Nephron progenitor cell (in vitro differentiated cells): ENCODE measurements around the gene TSPAN5.
A peak's percentile ranks its signal among the peaks of the same experiment; 100 is the strongest.

Experiments used
- DNase-seq: peaks from one replicate; pipeline ENCODE4 v3.0.0; 2021
- H3K27ac Mint-ChIP-seq: 2 replicates; pipeline ENCODE4 v1.8.0; 2021; ENCODE audit warnings: mild to moderate bottlenecking, moderate library complexity, mixed read lengths
- H3K27me3 Mint-ChIP-seq: 2 replicates; pipeline ENCODE4 v1.8.0; 2021; ENCODE audit warnings: mild to moderate bottlenecking, low read depth, mixed read lengths; ENCODE audit not compliant: poor library complexity
- H3K36me3 Mint-ChIP-seq: 2 replicates; pipeline ENCODE4 v1.8.0; 2021; ENCODE audit warnings: low read depth, mixed read lengths
- H3K4me1 Mint-ChIP-seq: 2 replicates; pipeline ENCODE4 v1.8.0; 2021; ENCODE audit warnings: mixed read lengths
- H3K4me3 Mint-ChIP-seq: 2 replicates; pipeline ENCODE4 v1.8.0; 2021; ENCODE audit warnings: mild to moderate bottlenecking, moderate library complexity, mixed read lengths
- H3K9me3 Mint-ChIP-seq: 2 replicates; pipeline ENCODE4 v1.8.0; 2021; ENCODE audit warnings: mild to moderate bottlenecking, moderate library complexity, mixed read lengths
- TF ChIP-seq, protein P1 (sequence below): fragments of 200-600 bp; sonication (generic); IDR thresholded peaks from 2 replicates; pipeline ENCODE4 v1.5.0; 2021; ENCODE audit warnings: antibody characterized with exemption

Gene TSPAN5

DNA sequence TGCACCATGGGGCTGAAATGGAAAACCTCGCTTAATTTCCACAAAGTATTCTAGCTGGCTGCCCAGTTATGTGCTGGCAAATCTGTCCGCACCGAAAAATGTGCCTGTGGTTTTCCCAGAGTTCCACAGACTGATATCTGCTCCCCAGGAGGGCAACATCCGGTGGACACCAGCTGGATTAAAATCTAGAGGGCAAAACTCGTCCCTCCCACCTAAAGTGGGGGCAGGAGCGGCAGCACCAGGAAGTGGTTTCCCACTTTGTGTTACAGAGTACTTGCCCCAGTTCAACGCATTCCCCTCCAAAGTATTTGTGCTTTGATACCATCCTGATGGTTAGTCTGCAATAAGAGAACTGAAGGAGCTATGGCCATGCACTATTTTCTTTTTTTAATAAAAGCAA, 187.6 kb downstream of the TSPAN5 start:
- peaks cover 34% of the 10 kb centered on the region for H3K4me1 Mint-ChIP-seq
- TF ChIP-seq, protein P1, sequence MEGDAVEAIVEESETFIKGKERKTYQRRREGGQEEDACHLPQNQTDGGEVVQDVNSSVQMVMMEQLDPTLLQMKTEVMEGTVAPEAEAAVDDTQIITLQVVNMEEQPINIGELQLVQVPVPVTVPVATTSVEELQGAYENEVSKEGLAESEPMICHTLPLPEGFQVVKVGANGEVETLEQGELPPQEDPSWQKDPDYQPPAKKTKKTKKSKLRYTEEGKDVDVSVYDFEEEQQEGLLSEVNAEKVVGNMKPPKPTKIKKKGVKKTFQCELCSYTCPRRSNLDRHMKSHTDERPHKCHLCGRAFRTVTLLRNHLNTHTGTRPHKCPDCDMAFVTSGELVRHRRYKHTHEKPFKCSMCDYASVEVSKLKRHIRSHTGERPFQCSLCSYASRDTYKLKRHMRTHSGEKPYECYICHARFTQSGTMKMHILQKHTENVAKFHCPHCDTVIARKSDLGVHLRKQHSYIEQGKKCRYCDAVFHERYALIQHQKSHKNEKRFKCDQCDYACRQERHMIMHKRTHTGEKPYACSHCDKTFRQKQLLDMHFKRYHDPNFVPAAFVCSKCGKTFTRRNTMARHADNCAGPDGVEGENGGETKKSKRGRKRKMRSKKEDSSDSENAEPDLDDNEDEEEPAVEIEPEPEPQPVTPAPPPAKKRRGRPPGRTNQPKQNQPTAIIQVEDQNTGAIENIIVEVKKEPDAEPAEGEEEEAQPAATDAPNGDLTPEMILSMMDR: no peak
- no peak overlapping the region for H3K27ac Mint-ChIP-seq
- peaks cover 3% of the 10 kb centered on the region for H3K27me3 Mint-ChIP-seq
- peaks cover 56% of the 10 kb centered on the region for H3K36me3 Mint-ChIP-seq
- H3K9me3 Mint-ChIP-seq: no peaks in the 10 kb centered on the region
- DNase-seq: no peak
- H3K4me3 Mint-ChIP-seq: no peak overlapping the region

DNA sequence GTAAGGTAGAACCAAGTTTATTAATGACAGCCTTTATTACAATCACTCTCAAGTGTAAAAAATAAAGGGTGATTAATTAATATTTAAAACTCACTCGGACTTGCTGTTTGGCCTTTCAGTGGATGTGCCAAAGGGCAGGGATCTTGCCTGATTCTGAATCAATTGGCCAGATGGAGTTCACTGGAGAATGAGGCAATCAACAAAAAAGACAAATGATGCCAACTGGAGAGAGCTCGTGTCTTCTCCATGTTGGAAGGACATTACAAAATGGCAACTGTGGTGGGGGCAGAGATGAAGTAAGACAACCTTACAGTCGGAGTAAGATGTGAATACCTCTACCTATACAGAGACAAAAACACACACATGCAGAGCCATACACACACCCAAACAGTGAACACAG, 188.0 kb downstream of the TSPAN5 start:
- H3K36me3 Mint-ChIP-seq: peaks cover 54% of the 10 kb centered on the region
- H3K27me3 Mint-ChIP-seq: peaks cover 3% of the 10 kb centered on the region
- no peak overlapping the region for H3K4me3 Mint-ChIP-seq
- TF ChIP-seq, protein P1: no peak
- no peak for DNase-seq
- peaks cover 34% of the 10 kb centered on the region for H3K4me1 Mint-ChIP-seq
- H3K9me3 Mint-ChIP-seq: no peaks in the 10 kb centered on the region
- H3K27ac Mint-ChIP-seq: no peak overlapping the region

DNA sequence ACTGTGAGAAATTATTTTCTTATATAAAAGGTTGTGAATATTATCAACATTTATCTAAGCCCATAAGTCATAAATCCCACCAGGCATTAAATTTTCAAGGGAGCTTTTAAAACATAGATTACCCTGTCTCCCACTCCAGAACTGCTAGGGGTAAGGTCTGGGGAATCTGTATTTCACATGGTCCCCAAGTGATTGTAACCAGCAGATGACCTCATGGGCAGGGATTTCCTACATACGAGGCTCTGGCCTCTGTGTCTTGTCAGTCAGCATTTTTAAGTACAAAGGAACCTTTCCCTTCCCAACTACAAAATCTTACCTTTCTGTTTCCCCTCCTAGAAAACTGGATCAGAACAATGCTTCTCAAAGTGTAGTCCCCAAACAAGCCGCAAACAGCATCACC, 188.6 kb downstream of the TSPAN5 start:
- Mint-ChIP-seq H3K9me3 (no peaks in the 10 kb centered on the region), H3K4me3 (no peak overlapping the region), H3K4me1 (peaks cover 34% of the 10 kb centered on the region), H3K27me3 (peaks cover 3% of the 10 kb centered on the region), H3K27ac (peak overlapping the region; percentile 64), H3K36me3 (peaks cover 48% of the 10 kb centered on the region)
- DNase-seq: no peak
- TF ChIP-seq, protein P1: no peak

DNA sequence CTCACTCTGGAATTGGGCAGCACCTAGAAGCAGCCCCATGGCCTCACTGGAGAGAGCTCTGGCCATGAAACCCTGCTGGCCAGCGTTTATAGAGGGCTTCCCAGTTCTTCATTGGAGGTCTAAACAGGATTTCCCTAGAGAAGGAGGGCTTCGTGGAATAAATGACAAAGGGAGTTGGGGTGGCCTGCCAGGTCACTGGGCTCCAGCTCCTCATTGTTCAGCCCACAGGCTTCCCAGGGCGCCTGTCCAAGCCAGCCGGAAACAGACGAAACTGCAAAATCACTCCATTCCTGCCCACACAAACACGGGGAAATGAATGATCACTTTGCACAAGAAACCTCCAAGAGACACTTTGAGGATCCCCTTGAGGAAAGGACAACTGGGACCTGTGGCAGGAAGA, 189.7 kb downstream of the TSPAN5 start:
- no peaks in the 10 kb centered on the region for H3K9me3 Mint-ChIP-seq
- peak overlapping the region; percentile 84 for H3K27ac Mint-ChIP-seq
- H3K36me3 Mint-ChIP-seq: peaks cover 40% of the 10 kb centered on the region
- DNase-seq: no peak
- H3K4me1 Mint-ChIP-seq: peaks cover 34% of the 10 kb centered on the region
- peaks cover 3% of the 10 kb centered on the region for H3K27me3 Mint-ChIP-seq
- TF ChIP-seq, protein P1: no peak
- peak overlapping the region; percentile 6 for H3K4me3 Mint-ChIP-seq

DNA sequence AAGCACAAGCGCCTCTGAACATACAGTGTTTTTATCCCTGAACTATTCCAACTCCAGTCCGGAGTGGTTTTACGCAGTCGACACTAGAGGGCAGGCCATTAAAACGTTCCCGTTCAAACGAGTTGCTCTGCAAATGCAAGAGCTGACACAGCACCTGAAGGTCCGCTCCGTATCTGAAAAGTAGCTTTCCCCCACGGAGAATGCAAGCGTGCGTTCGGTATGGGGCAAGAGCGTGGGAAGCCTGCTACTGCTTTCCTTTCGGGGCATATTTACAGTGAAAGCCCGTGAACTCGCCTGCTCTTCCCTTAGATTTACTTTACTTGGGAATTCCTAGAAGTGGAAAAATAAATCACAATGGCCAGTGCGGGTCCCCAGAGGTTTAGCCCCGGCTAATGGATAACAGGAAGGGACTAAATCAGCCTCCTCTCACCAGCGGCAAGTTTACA, 190.8 kb downstream of the TSPAN5 start:
- Mint-ChIP-seq H3K4me3 (peak overlapping the region; percentile 83), H3K27me3 (peaks cover 3% of the 10 kb centered on the region)

More for the DNA sequence above, 190.8 kb downstream of the TSPAN5 start:
- H3K4me1 Mint-ChIP-seq: peaks cover 34% of the 10 kb centered on the region
- H3K9me3 Mint-ChIP-seq: no peaks in the 10 kb centered on the region
- H3K36me3 Mint-ChIP-seq: peaks cover 29% of the 10 kb centered on the region
- DNase-seq: peak; percentile 68
- peak overlapping the region; percentile 81 for H3K27ac Mint-ChIP-seq
- TF ChIP-seq, protein P1: peak; percentile 67
